HG03571 (cell line): Measurements from ENCODE around the gene KRTAP5-3.
"Not testable (repeated sequence)": the region's sequence is repeated elsewhere in the genome, so short reads cannot be mapped to it uniquely, and the experiment has no call there.

Experiments used
- ATAC-seq: cut with Tn5 transposase; IDR thresholded peaks from one replicate; pipeline ENCODE4 v1.9.1; 2021; ENCODE audit not compliant: unreplicated experiment

Gene KRTAP5-3

GRCh38 chr11:1608363-1608762 lies at the start of gene KRTAP5-3:
TSS of gene KRTAP5-3 (minus strand) at chr11:1608463. CDS start at chr11:1608385, 78 bp downstream.
- no peak for ATAC-seq

DNA sequence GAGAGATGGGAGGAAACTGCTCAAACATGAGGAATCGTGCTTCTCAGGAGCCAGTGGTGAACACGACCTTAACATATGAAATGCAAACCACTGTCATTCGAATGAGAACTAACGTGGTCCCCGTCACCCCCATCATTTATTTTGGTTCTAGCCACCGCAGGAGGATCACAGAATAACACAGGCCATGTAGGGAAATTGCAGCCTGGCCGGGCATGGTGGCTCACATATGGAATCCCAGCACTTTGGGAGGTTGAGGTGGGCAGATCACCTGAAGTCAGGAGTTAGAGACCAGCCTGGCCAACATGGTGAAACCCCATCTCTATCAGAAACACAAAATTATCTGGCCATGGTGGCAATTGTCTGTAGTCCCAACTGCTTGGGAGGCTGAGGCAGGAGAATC lies 48.4 kb upstream of the KRTAP5-3 start:
- ATAC-seq, result no peak

DNA sequence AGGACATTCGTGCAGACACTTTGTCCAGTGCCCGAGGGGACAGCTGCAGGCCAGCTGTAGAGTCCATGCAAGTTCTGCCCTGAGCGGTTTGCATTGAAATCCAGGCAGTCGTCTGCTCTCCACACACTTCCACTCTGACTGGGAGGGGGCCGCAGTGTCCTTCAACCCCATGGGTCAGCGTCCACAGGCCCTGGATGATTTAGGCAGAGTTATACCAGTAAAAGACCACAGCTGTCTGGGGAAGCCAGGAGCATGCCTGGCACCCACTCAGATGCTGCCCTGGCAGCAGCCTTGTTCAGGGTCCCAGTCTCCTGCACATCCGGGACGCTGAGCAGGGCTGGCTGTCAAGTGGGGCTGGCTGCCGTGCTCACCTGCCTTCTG lies 47.8 kb upstream of the KRTAP5-3 start:
- ATAC-seq, result no peak

DNA sequence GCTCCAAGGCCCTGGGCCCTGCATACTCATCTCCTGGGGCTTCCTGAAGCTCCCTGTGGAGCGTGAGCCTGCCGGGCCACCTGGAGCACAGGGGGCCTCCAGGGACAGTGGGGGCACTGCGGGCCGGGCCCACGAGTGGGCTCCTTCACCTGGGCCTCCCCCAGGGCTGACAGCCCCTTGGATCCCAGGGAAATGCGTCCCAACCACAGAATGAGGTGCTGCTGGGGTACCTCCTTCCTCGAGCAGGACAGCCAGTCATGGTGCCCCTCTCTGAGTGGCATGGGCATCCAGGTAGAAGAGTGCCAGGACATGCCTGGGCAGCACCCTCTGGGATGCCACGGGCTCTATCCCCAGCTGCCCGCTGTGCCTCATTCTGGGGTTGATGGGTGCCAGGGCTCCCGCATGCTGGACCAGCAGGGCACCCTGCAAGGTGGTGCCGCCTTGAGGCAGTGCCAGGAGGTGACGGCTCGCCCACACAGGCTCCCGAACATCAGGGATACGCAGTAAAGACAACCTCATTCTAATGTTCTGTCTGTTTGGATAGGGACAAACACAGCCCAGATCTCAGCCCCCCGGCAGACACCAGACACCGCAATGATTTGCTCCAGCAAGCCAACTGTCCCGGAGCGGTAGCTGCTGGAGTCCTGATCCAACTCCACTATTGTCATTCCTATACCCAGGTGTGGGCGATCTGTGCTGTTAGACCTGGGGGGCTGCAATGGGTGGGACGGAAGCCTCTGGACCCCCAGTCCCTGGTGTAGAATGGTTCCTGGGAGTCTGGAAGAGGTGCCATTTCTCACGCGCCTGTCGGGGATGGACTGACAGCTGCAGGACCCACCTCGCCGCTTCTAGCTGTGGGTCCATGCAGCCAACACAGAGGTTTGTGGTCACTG lies 47.2 kb upstream of the KRTAP5-3 start:
- no peak for ATAC-seq

- ATAC-seq, result no peak
Measured at GRCh38 chr11:1654388-1655167, 46.3 kb upstream of the KRTAP5-3 start.

DNA sequence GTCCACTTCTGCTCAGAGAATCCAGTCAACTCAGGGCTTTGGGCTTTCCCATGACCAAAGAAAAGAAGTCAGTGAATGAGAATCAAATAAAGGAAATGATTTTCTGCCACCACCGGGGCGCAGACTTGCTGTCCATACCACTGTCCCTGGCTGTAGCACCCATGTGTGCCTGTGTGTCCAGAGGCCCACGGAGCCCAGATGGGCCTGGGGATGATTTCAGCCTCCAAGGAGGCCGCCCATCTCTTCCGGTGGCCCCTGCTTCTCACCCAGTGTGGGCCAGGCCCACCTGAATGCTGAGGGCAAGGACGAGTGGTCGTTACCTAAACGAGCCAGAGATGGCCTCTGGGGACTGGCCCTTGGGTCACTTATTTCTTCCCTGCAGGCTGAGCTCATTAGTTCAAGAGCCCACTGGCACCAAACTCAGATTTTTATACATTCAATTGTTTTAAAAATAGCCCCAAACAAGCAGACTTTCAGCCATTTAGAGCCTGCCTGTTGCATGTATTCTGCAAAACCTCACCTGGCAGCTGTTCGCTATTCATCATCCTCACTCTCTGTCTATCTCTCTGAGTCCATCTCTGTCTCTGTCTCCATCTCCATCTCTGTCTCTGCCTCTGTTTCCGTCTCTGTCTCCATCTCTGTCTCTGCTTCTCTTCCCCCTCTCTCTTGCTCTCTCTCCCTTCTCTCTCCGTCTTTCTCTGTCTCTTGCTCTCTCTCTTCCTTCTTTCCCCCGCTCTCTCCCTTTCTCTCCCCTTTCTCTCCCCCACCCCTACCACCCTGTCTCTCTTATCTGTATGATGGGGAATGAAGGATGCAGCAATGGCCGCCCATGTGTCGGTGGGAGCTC lies 45.5 kb upstream of the KRTAP5-3 start:
- no peak for ATAC-seq

DNA sequence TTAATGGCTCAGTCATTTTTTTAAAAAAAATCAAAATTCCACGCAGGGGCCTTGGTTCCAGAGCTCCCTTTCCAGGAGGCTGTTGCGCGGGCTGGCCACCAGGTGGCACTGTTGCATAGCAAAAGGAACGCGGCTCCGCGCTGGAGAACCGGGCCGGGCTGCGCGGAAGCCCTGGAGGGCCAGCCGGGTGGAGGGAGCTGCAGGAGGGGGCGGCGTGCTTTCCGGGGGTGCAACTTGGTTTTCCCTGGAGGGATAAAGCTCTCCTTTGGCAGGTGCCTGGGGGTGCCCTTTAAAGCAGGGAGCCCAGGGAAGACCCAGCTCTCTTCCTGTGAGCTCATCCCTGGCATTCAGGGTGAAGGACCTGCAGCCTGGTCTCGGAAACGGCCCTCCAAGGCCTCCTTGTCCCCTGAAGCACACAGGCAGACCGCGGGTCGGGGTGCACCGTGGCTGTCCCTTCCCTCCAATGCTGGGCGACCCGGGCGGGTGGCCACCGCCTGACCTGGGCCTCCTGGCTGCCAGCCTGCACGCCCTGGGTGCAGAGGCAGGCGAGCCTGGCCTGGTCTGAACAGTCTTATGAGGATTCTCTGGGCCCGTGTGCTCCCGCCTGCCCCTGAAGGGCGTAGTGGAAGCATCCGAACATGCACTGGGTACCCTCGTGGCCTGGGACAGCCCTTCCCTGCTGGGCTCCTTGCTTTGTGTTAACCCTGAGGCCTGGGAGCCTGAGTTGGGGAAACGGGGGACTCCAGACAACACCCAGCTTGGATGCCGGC lies 44.7 kb upstream of the KRTAP5-3 start:
- no peak for ATAC-seq

- no peak for ATAC-seq
Measured at GRCh38 chr11:1652442-1652770, 44.1 kb upstream of the KRTAP5-3 start.

DNA sequence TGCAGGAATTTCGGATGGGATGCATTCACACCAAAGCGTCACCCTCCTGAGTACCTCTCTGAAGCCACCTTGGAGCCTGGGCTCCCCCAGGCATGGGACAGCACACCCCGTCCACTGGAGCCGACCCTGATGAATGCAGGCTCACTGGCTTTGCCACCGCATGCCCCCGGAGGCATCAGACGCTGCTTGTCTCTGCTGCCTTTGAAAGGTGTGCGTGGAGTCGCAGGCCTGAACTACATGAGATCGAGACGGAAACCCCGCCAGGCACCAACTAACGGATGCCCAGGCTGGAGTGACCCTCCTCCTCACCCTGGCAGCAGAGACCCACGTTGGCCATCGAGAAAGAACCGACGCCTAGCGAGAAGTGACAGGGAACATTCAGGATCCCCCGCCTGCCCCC lies 43.8 kb upstream of the KRTAP5-3 start:
- ATAC-seq, result no peak

GRCh38 chr11:1651411-1651980 lies 43.2 kb upstream of the KRTAP5-3 start:
- ATAC-seq, result no peak

- no peak for ATAC-seq
Measured at GRCh38 chr11:1650918-1651262, 42.6 kb upstream of the KRTAP5-3 start.

DNA sequence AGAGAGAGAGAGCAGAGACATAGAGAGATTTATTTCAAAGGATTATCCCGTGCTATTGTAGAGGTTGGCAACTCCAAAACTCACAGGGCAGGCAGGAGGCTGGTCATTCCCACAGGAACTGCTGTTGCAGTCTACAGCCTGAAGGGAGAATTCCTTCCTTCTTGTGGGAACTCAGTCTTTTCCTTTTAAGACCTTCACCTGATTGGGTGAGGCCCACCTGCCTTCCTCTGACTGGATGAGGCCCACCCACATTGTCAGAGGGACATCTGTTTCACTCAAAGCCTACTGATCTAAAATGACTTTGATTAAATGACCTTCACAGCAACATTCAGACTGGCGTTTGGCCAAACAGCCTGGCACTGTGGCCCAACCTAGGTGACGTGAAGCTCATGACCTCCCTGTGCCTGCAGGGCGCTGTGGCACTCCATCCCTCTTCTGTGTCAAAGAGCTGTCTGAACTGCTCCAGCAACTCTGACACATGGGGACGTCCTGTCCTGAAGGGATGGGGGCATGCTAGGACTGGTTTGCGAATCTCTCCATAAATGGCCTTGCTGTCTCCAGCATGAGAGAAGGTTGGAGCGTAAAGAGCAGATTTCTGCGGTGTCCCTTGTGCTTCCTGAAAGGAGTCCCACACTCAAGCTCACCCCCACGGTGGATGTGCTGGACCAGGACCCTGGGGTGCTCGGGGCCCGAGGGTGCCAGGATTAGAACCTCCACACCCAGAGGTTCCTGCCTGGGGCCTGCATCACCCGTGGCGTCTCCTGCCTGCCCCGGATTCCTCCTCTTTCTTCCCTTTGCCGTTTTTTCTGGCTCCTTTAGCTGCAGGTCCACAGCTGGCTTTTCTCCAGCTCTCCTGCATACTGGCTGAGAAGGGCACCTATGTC lies 42.0 kb upstream of the KRTAP5-3 start:
- ATAC-seq, result no peak

DNA sequence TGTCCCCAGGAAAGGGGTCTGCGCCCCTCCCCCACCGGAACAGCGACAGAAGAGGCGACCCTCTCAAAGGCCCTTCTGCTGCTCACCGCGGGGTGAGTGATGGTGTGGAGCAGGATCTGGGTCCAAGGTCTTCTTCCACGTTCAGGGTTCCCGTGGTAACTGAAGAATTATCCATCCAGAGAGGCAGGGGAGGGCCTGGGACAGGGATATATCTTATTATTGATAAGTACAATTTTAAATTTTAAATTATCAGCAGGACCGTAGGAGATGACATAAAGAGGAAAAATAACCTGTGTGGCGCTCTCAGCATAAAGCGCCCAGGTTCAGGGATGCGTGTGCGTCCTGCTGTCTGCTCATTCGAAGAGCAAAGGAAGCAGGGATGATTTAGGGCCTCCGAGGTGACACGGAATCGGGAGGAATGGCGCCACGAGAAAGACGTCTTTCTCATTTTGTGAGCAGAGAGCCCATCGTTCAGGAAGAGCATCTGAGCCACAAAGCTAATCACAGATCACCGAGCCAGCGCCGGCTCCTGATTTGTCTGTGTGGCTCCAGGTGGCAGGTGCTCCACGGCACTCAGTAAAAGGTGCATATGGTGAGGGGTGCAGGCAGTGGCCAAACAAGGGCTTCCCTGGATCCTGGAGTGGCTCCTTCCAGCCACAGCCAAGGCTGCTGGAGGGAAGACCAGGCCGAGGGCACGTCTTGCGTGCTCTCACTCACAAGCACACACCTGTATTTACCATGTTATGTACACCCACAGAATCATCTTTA lies 40.6 kb upstream of the KRTAP5-3 start:
- ATAC-seq, result no peak

GRCh38 chr11:1647901-1648652 lies 39.8 kb upstream of the KRTAP5-3 start:
- ATAC-seq, result no peak

- not testable (repeated sequence) for ATAC-seq
Measured at GRCh38 chr11:1646540-1646939, 38.3 kb upstream of the KRTAP5-3 start.

GRCh38 chr11:1645357-1645821 lies 37.1 kb upstream of the KRTAP5-3 start:
- ATAC-seq, result no peak

- no peak for ATAC-seq
Measured at GRCh38 chr11:1644601-1645356, 36.5 kb upstream of the KRTAP5-3 start.
